D721Med (cell line): ENCODE results near the gene DGKG.

Experiments
- DNase-seq: peaks from one replicate; pipeline ENCODE4 v3.0.0; 2011; ENCODE audit warnings: low spot score; ENCODE audit not compliant: insufficient read length
- FAIRE-seq: peaks from 2 replicates; lab custom pipeline; 2011; peaks lifted over from hg19 to GRCh38; lab: Jason Lieb, UNC
- TF ChIP-seq, protein P1 (sequence below): IDR thresholded peaks from 2 replicates; pipeline ENCODE4 v1.5.1; 2012; ENCODE audit warnings: mild to moderate bottlenecking, control low read depth; ENCODE audit not compliant: insufficient read depth; ENCODE audit errors: missing control alignments

DGKG gene

DNA sequence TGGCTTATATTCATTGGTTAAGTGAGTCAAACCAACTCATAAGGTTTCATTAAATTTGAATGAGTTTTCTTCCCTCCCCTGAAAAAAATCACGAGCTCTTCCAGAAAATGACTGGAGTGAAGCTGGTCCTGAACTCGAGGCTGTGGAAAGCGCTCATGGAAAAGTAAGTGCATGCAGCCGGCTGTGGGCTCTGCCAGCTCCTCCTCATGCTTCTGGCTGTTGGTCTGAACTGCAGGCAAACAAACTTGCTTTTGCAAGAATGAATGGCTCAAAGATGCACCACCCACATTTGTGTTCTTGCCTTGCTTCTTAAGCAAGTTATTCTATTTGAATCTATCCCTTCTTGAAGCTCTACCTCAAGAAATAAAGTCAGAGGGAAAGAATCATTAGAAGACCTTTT lies 259.3 kb downstream of the DGKG start:
- FAIRE-seq (no peak), DNase-seq (no peak)
- TF ChIP-seq, protein P1, sequence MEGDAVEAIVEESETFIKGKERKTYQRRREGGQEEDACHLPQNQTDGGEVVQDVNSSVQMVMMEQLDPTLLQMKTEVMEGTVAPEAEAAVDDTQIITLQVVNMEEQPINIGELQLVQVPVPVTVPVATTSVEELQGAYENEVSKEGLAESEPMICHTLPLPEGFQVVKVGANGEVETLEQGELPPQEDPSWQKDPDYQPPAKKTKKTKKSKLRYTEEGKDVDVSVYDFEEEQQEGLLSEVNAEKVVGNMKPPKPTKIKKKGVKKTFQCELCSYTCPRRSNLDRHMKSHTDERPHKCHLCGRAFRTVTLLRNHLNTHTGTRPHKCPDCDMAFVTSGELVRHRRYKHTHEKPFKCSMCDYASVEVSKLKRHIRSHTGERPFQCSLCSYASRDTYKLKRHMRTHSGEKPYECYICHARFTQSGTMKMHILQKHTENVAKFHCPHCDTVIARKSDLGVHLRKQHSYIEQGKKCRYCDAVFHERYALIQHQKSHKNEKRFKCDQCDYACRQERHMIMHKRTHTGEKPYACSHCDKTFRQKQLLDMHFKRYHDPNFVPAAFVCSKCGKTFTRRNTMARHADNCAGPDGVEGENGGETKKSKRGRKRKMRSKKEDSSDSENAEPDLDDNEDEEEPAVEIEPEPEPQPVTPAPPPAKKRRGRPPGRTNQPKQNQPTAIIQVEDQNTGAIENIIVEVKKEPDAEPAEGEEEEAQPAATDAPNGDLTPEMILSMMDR, result no peak

DNA sequence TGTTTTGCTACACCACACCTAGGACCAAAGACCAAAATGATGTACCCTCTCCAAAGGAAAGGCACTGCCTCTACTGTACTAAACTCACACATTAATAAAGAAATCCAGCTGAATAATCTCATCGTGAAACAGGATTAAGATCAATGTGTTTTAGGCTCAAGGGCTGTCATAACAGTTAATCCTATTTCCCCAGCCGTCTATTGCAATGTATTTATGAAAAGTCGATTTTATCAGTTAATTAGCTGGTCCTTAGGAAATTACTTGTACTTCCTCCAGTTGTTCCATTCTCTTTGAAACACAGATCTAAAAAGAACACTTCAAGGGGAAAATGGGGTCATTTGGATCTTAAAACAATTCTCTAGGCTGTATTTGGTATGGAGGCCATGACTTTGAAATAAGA lies 261.6 kb downstream of the DGKG start:
- TF ChIP-seq, protein P1, result no peak
- FAIRE-seq (no peak), DNase-seq (no peak)

DNA sequence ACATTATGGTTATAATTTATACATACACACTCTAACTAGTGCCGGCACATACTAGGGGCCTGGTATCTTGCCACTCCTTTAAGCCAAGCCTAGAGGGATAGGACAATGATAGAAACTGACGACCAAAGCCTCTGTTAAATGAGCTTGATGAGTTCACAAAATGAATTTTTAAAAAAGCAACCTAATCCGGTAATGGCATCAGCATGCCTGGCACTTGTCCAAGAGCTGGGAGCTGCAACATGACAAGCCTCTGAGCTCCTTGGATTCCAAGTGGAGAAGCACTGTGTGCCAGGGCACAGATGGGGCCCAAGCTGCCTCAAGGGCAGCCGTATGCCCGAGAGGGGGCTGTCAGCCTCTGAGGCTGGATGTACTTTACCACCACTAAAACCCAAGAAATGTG lies 262.9 kb downstream of the DGKG start:
- TF ChIP-seq, protein P1, result no peak
- FAIRE-seq (no peak), DNase-seq (no peak)

DNA sequence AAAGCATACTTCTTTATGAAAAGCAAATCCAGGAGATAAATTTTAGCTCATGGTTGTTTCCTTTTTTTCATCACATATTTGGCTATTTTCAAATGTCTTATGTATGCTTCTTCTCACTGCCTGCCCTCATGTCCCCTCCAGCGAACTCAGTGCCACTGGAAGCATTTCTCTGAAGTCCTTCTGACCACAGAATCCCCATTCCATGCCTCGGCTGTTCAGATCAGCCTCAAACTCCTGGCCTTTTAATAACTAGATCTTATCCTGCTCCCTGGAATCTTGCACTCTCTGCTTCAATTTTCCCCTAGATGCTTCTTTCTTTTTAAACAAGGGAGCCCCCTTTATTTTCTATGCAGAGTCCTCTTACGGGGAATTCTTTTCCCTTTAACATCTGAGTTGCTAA lies 263.3 kb downstream of the DGKG start:
- TF ChIP-seq, protein P1, result no peak
- FAIRE-seq (no peak), DNase-seq (no peak)

DNA sequence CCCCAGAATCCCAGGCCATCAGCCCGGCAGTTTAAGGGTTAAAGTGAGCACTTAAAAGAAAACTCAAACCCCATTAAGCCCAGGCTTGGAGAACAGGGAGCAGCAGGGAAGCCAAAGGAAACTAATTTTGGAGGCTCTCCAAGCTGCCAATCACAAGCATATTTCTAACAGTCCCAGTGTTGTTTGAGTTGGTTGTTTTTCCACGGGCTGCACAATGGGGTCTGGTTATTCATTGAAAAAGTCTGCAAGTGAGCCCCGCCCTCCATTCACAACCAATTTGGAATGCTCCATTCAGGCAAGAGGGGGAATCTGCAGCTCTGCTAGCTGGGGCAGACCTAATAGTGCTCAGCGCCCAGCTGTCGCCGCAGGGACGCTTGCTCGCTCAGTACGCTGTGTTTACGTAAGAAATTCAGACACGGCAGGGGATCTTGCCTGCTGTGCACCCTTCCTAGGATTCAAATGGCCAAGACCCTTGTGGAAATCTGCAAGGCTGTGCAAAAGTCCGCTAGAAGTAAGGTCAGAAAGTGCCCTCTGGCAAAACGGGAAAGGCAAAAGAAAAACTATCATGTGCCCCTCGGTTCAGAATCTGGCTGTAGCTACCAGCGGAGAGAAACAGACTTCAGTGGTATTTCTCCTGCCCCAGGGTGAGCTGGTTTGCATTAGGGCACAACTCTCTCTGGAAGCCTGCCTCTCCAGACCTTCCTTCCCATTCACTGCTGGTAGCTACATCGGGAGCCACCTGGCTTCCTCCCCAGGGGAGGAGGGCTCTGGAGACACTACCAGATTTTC lies 264.2 kb downstream of the DGKG start:
- TF ChIP-seq, protein P1, result no peak
- no peak for FAIRE-seq
- DNase-seq, result no peak

DNA sequence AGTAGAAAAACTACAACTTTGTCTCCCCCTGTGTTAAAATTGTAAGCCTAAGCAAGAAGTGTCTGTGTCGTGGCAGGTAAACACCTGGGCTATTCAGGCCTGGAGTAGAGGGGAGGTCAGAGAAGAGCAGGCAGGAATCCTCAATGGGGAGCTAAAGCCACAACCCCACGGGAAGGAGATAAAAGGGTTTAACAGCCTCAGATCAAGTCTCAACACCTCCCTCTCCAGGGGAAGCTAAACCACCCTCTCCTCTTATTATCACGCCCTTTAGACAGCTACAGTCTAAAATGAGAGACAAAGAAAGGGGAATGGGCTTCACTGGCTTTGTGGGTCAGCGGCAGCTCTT lies 264.7 kb downstream of the DGKG start:
- TF ChIP-seq, protein P1, result no peak
- DNase-seq, result no peak
- no peak for FAIRE-seq
